OCI-LY3 (cell line): Measurements from ENCODE around the gene SH3RF3.

Experiments used
- H2AFZ ChIP-seq: fragments of 200-600, 300-600 bp; shearing (Covaris generic); 2 replicates; pipeline ENCODE4 v1.6.0; 2014; ENCODE audit warnings: antibody characterized with exemption, low read depth, low read length
- H3K27ac ChIP-seq: fragments of 200-600, 300-600 bp; sonication (generic); 2 replicates; pipeline ENCODE4 v1.5.1; 2014; ENCODE audit warnings: mild to moderate bottlenecking, low read length, moderate library complexity, mixed read lengths
- H3K27me3 ChIP-seq: fragments of 200-600, 300-600 bp; sonication (generic); 2 replicates; pipeline ENCODE4 v1.6.1; 2014; ENCODE audit warnings: low read depth, low read length, mixed read lengths
- H3K36me3 ChIP-seq: fragments of 200-600, 300-600 bp; sonication (generic); replicated peaks from 2 replicates; pipeline ENCODE3; 2014; ENCODE audit warnings: low read depth, low read length, mixed read lengths
- H3K4me1 ChIP-seq: fragments of 300-600, 200-600 bp; sonication (generic); 2 replicates; pipeline ENCODE4 v1.6.1; 2014; ENCODE audit warnings: low read length, mixed read lengths
- H3K4me2 ChIP-seq: fragments of 200-600, 300-600 bp; sonication (generic); 2 replicates; pipeline ENCODE4 v1.6.1; 2014; ENCODE audit warnings: low read length, mixed read lengths
- H3K4me3 ChIP-seq: fragments of 300-600, 200-600 bp; sonication (generic); 2 replicates; pipeline ENCODE4 v1.5.1; 2014; ENCODE audit warnings: antibody characterized with exemption, mild to moderate bottlenecking, low read length, moderate library complexity
- H3K79me2 ChIP-seq: fragments of 300-600, 200-600 bp; shearing (Covaris generic); 2 replicates; pipeline ENCODE4 v1.6.1; 2014; ENCODE audit warnings: mild to moderate bottlenecking, low read length, mixed read lengths
- H3K9ac ChIP-seq: fragments of 300-600, 200-600 bp; shearing (Covaris generic); 2 replicates; pipeline ENCODE4 v1.6.0; 2014; ENCODE audit warnings: mild to moderate bottlenecking, low read length, moderate library complexity
- H3K9me3 ChIP-seq: fragments of 200-600, 300-600 bp; shearing (Covaris generic); 2 replicates; pipeline ENCODE4 v1.6.1; 2014; ENCODE audit warnings: low read length, mixed read lengths; ENCODE audit not compliant: insufficient read depth
- H4K20me1 ChIP-seq: fragments of 200-600, 300-600 bp; sonication (generic); 2 replicates; pipeline ENCODE4 v1.6.1; 2016; ENCODE audit warnings: low read length, mixed read lengths; ENCODE audit not compliant: insufficient read depth
- EZH2phosphoT487 ChIP-seq: fragments of 200-600 bp; shearing (Covaris generic); IDR thresholded peaks from 2 replicates; pipeline ENCODE4 v1.6.1; 2018; ENCODE audit warnings: antibody characterized with exemption, mixed run types, low read depth
- TF ChIP-seq, protein P1 (sequence below): fragments of 200-600, 300-600 bp; sonication (generic); IDR thresholded peaks from 2 replicates; pipeline ENCODE4 v1.5.1; 2014; ENCODE audit warnings: antibody characterized with exemption, low read length, low read depth

The SH3RF3 gene

DNA sequence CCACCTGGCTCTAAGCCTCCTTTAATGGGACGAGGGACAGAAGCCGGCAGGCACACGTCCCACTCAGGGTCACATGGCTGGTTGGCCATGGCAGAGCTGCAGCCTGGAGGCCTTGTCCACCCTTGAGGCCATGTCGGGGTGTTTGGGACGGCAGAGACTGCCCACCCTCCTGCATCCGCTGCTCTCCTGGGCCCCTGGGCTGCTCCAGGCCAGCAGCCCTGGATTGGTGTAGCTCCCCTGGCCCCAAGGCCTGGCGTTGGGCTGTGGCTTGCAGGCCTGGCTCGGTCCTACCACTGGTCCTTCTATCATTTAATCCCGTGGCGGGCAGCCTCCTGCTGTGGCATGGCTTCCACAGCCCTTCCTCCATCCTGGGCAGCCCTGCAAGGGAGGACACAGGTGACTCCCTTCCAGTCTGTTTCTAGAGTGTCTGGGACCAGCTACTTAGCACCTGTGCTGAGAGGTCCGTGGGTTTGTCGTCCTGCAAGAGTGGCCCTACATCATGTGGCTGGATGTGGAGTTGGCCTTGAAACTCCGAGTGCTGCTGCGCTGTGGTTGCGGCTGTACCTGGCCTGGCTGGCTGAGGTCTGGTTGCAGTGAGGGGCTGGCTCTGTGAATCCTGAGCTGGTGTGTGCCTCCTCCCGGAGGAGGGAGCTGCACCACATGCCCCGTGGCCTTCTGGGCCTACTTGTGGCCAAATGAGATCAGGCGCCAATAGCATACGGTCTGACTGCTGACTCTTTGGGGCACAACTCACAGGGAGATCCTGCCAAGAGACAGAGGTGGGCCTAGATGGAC is 67.3 kb downstream of the SH3RF3 start:
- no peak overlapping the region for H3K9ac ChIP-seq
- no peak for TF ChIP-seq EZH2phosphoT487
- TF ChIP-seq, protein P1, sequence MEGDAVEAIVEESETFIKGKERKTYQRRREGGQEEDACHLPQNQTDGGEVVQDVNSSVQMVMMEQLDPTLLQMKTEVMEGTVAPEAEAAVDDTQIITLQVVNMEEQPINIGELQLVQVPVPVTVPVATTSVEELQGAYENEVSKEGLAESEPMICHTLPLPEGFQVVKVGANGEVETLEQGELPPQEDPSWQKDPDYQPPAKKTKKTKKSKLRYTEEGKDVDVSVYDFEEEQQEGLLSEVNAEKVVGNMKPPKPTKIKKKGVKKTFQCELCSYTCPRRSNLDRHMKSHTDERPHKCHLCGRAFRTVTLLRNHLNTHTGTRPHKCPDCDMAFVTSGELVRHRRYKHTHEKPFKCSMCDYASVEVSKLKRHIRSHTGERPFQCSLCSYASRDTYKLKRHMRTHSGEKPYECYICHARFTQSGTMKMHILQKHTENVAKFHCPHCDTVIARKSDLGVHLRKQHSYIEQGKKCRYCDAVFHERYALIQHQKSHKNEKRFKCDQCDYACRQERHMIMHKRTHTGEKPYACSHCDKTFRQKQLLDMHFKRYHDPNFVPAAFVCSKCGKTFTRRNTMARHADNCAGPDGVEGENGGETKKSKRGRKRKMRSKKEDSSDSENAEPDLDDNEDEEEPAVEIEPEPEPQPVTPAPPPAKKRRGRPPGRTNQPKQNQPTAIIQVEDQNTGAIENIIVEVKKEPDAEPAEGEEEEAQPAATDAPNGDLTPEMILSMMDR: no peak
- H3K79me2 ChIP-seq: no peaks in the 10 kb centered on the region
- peaks cover 25% of the 10 kb centered on the region for H3K27me3 ChIP-seq
- H4K20me1 ChIP-seq: no peaks in the 10 kb centered on the region
- no peaks in the 10 kb centered on the region for H3K36me3 ChIP-seq
- H3K4me3 ChIP-seq: no peak overlapping the region
- no peak overlapping the region for H3K4me2 ChIP-seq
- H2AFZ ChIP-seq: no peak overlapping the region
- H3K9me3 ChIP-seq: no peaks in the 10 kb centered on the region
- H3K27ac ChIP-seq: no peak overlapping the region
- H3K4me1 ChIP-seq: no peaks in the 10 kb centered on the region

DNA sequence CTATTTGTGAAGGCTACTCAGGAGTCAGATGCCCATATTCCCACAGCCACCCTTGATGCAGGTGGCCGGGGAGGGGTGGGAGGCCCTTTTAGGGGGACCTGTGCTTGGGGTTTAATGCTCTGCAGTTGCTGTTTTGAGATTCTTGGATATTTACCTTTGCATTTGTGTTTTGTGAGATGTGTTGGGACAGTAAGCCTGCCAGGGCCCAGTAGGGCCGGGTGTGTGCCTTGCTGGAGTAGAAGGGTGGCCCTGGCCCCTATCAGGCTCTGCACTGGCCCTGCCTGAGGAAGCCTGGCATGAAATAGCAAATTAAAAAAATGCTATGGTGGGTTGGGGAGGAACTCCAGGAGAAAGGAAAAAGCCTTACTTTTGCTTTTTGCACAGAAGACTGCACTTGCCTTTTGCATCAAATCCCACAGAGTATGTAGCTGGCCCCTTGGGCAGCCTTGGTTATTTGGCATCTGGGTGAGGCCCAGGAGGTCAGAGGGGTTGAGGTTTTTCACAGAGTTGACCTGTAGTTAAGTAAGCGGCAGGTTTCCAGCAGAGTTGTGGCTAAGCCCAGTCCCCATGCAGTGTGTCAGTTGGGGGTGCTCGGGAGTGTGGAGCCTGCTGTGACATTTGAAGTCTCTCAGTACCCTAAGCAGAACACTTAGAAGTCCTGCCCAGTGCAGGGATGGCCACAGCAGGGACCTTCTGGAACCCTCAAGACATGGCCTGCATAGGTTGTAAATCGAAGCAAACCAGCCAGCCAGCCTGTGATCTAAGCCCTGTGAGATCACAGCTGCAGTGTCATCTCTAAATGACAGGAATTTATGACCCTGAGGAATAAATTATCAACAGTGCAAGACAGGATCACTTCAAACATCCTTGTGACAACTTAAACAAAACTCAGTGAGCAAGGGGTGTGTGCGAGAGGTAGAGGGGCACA is 68.8 kb downstream of the SH3RF3 start:
- Histone ChIP-seq H2AFZ (no peak overlapping the region), H3K4me1 (no peaks in the 10 kb centered on the region), H3K4me2 (no peak overlapping the region), H3K9ac (no peak overlapping the region), H3K79me2 (no peaks in the 10 kb centered on the region), H3K27me3 (peaks cover 16% of the 10 kb centered on the region), H3K27ac (no peak overlapping the region), H3K9me3 (no peaks in the 10 kb centered on the region), H4K20me1 (no peaks in the 10 kb centered on the region), H3K4me3 (no peak overlapping the region), H3K36me3 (no peaks in the 10 kb centered on the region)
- TF ChIP-seq, protein P1: no peak
- TF ChIP-seq EZH2phosphoT487: no peak

GRCh38 chr2:109199790-109200189 is 70.8 kb downstream of the SH3RF3 start:
- Histone ChIP-seq H2AFZ (no peak overlapping the region), H3K36me3 (no peaks in the 10 kb centered on the region), H3K4me2 (no peak overlapping the region), H3K9ac (no peak overlapping the region), H3K27ac (no peak overlapping the region), H4K20me1 (no peaks in the 10 kb centered on the region), H3K27me3 (no peaks in the 10 kb centered on the region; the same call in 1 of the 2 replicates), H3K9me3 (no peaks in the 10 kb centered on the region), H3K79me2 (no peaks in the 10 kb centered on the region), H3K4me1 (no peaks in the 10 kb centered on the region), H3K4me3 (no peak overlapping the region)
- TF ChIP-seq, protein P1: no peak
- no peak for TF ChIP-seq EZH2phosphoT487
